Non-pigmented ciliary epithelial cell (primary cell): ENCODE results near the gene RNF225.
"Not testable (repeated sequence)": the region's sequence is repeated elsewhere in the genome, so short reads cannot be mapped to it uniquely, and the experiment has no call there.

Source experiments
- DNase-seq: peaks from one replicate; pipeline ENCODE4 v3.0.0-alpha.2; 2010; ENCODE audit warnings: low read depth

Gene RNF225

DNA sequence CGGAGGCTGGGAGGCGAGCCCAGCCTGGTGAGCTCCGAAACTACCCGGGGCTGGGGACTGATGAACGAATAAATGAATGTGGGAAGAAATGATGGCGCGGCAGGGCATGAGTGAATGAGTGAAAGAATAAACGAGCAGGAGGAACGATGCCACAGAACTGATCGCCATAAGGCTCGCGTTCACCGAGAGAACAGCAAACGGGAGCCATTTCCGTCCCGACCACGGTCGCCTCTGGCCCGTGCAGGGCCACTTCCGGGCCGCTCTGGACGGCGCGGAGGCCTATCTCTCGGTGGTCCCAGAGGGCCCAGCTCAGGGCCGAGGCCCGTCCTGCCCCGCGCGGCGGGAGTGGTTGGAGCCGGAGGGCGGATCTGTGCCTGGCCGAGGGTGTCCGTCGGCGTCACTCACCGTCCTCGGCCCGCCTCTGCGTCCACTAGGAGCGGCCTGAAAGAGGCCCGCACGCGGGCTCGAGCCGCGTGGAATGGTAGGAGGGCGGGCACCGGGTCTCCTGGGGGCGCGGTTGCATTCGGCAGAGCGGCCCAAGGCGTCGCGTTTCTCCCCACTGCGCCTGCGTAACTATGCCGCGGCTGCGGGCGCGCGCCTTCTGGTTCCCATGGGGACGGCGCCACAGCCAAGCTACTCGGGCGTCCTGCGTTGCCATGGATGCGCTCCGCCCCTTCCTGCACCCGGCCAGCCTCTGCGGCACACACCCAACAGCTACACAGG, 33.0 kb upstream of the RNF225 start, which contains the start of gene ZNF497:
ZNF497 (minus strand) TSS at position 480 of the 723 bp plus-strand sequence. CDS start 5,116 bp downstream, outside the sequence.
- DNase-seq = peak; percentile 67

- no peak for DNase-seq
These were observed 31.3 kb upstream of the RNF225 start for GRCh38 chr19:58364146-58364545.

GRCh38 chr19:58366585-58367430, 28.6 kb upstream of the RNF225 start:
- DNase-seq = no peak

DNA sequence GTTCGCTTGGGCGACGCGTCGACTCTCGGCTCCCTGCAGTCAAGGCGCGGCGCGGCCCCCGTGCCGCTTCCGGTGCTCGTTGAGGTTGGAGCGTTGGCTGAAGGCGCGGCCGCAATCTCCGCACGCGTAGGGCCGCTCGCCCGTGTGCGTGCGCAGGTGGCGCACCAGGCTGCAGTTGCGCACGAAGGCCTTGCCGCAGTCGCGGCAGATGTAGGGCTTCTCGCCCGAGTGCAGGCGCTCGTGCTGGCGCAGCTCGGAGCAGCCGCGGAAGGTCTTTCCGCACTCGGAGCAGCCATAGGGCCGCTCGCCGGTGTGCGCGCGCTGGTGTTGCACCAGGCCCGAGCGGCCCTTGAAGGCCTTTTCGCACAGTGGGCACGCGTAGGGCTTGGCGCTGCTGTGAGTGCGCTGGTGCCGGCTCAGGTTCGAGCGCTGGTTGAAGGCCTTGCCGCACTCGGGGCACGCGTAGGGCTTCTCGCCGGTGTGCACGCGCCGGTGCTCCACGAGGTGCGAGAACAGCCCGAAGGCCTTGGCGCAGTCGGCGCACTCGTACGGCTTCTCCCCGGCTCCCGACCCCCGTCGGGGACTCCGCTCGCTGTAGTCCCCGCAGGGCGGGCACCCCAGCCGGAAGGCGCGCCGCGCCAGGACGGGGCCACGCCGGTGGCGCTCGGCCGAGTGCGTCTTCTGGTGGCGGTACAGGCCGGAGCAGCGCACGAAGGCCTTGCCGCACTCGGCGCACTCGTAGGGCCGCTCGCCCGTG, 27.6 kb upstream of the RNF225 start:
- no peak for DNase-seq

GRCh38 chr19:58368561-58369360, 26.7 kb upstream of the RNF225 start:
- DNase-seq = no peak

DNA sequence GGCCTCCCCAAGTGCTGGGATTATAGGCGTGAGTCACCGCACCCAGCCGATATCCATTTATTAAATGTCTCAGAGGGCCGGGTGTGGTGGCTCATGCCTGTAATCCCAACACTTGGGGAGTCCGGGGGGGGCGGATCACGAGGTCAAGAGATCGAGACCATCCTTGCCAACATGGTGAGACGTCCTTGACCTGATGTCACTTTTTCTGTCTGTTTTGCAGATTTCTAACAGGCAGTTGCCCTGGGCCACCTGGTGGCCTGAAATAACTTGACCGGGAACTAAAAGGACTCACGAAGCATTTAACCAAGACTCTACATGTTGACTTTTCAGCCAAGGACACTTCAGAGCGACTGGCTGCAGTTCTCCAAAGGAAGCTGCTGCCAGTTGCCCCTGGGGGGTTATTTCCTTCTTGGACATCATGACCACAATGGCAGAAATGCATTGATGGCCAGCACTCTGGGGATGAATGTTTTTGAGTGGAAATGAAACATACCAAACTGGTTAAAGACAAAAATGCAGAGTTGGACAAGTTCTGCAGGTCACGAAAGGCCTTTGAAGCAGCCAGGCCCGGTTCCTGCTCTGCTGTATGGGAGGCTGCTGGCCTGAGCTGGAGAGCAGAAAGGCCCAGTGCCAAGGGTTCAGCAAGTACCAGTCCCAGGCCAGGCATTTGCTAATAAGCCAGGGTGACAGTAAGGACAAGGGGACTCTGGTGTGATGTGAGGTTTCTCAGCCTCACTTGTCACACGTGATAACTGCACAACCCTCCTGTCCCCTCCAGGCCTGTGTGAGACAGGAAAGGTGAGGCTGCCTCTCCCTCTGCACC, 22.9 kb upstream of the RNF225 start:
- no peak for DNase-seq

GRCh38 chr19:58374200-58374599, 21.3 kb upstream of the RNF225 start:
- DNase-seq = no peak

DNA sequence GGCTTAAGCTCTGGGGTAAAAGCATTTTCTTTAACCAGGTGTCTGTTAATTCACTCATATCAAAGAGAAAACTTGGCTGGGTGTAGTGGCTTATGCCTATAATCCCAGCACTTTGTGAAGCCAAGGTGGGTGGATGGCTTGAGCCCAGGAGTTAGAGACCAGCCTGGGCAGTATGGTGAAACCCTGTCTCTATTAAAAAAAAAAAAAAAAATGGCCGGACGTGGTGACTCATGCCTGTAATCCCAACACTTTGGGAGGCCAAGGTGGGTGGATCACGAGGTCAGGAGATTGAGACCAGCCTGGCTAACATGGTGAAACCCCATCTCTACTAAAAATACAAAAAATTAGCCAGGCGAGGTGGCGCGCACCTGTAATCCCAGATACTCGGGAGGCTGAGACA, 18.7 kb upstream of the RNF225 start:
- not testable (repeated sequence) for DNase-seq

DNA sequence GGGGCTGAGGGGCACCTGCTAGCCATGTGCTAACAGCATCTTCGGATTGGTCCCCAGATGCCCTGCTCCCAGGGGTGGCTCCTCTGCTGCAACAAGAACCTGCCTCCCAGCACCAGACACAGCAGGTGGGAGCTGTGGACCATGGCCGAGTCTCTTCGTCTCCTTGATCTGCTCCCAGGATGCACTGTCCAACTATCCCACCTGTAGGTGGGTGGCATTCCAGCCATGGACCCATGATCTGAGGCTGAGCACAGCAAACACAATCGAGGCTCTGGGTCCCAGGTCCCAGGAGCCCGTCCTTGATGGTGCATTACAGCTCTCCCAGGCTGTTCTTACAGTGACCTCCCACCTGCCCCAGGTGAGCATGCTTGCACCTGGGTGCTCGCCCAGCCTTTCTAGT, 16.2 kb upstream of the RNF225 start:
- DNase-seq = no peak

DNA sequence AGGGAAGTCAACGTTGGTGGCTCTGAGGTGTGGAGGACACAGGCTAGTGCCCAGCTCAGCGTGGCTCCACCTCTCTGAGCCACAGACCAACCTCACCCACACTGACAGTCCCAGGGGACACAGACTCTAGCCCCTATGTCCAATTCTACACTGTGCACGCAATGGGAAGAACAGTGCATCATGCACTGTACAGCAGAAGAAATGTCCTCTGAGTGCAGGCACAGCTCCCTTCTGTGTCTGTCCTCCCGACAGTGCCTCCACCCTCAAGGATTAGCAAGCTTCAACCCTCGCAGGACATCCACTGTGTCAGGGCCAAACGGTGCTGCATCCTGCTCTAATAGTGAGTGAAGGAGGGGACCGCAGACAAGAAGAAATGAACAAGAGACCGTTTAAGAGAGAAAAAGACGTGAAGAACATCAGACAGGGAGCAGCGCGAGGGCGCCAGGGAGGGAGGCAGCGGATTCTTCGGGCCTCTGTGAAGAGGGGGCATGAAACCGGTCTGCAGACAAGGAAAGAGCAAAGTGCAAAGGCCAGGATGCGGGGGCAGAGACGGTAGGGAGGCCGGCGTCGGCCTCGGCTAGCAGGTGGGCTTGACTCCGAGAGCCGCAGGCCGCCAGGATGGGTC, 15.3 kb upstream of the RNF225 start:
- DNase-seq = no peak

- peak; percentile 100 for DNase-seq
These were observed 14.6 kb upstream of the RNF225 start, which contains the start of gene ZNF837 for GRCh38 chr19:58380662-58381459. Gene ZNF837, minus strand, starts transcription at chr19:58381030. Its CDS starts 11,698 bp downstream, at chr19:58369332.

DNA sequence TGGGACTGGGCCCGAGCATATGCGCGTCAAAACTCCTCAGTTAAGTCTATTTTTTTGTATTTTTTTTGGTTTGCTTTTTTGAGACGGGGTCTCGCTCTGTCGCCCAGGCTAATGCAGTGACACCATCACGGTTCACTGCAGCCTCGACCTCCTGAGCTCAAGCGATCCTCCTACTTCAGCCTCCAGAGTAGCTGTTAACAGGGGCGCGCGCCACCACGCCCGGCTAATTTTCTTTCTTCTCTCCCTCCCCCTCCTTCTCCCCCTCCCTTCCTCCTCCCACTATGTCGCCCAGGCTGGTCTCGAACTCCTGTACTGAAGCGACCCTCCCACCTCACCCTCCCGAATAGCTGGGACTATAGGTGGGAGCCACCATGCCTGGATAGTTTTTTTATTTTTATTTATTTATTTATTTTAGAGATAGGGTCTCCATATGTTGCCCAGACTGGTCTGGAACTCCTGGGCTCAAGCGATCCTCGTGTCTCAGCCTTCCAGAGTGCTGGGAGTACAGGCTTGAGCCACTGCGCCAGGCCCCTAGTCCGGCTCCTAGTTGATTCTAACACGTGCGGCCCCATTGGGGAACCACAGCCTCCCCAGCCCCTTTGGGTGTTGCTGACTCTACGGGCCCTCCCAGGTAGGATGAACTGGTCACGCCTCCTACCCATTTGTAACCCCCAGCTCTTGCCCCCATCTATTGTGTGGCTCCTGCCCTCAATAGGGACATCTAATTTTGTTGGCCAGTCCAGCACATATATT, 13.8 kb upstream of the RNF225 start:
- DNase-seq = no peak

- no peak for DNase-seq
These were observed 12.4 kb upstream of the RNF225 start for GRCh38 chr19:58382997-58383603.

- no peak for DNase-seq
These were observed 10.1 kb upstream of the RNF225 start for GRCh38 chr19:58385313-58385890.

- DNase-seq = no peak
These were observed 9.4 kb upstream of the RNF225 start for GRCh38 chr19:58385891-58386575.

- peak; percentile 93 for DNase-seq
These were observed 8.7 kb upstream of the RNF225 start, which contains the start of gene RPS5 for GRCh38 chr19:58386576-58387337. Gene RPS5, plus strand, starts transcription at chr19:58387269. Its CDS starts 869 bp downstream, at chr19:58388138.
